GM18505 (cell line): Measurements from ENCODE around the gene XPOT.

Experiments
- ATAC-seq: cut with Tn5 transposase; IDR thresholded peaks from one replicate; pipeline ENCODE4 v1.9.1; 2021; ENCODE audit not compliant: unreplicated experiment
- POLR2A ChIP-seq: IDR thresholded peaks from 4 replicates; pipeline ENCODE4 v1.6.1; 2011; ENCODE audit warnings: borderline replicate concordance; ENCODE audit not compliant: insufficient read depth, insufficient read length; ENCODE audit errors: extremely low read depth

XPOT gene

DNA sequence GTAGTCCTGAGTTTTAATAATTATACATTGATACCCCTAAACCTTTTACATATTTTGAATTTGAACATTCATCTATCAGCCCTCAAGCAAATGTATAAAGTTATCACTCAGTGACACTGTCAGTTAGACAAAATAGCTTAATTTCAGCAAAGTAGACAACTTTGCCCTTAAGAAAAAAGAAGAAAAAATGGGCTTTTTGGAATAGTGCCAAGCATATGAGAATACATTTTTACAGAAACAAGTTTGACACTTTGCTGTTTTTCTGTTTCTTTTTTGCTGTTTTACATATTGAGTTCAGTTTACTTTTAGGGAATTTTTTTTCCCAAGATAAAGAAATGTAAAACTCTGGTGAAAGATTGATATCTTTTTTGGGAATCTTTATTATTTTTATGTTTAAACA, 62.0 kb downstream of the XPOT start:
- no peak for ATAC-seq
- TF ChIP-seq POLR2A, result no peak

DNA sequence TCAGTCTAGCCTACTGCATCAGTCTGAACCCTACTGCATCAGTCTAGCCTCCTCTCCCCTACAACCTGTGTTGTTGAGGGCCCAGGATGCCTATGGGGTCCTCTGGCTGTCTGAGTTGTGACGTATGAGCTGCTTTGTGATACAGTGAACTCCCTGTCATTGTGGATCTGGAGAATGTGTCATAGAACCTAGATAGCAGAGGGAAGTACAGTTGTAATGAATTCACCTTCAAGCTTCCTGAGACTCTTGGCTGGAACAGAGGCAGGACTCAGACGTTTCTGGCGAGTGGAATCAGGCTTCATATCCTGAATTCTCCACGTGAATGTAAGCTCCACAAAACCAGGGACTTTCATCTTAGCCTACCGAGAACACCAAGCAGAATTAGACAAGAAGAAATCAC, 64.8 kb downstream of the XPOT start:
- TF ChIP-seq POLR2A, result no peak
- ATAC-seq, result no peak

DNA sequence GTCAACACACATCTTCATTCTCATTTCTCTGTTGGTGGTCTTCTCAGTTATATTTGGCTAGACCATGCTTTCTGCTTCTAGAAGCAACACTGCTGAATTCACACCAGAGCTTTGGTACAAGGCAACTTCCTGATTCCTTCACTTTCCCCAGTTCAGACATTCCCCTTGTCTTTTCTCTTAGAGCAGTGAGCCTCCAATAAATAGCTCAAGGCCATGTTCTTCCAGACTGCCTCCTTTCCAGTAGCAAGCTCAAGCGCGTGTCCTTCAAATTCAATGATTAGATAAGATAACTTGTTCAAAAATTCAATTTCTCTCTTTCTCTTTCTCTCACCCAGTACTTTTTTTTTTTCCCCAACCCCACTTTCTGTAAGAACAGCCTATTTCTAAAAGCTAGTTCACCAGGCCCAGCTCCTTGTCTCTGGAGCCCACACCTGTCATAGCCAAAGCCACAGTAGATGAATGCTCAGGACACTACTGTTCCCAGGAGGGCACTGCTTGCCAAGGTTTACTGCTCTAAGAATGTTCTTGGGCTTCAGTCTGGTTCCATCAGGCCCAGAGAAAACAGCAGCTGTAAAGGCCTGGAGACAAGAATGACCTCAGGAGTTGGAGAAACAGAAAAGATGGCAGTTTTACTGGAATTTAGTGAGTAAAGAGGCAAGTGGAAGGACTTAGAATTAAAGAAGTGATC, 65.4 kb downstream of the XPOT start:
- ATAC-seq, result no peak
- no peak for TF ChIP-seq POLR2A

DNA sequence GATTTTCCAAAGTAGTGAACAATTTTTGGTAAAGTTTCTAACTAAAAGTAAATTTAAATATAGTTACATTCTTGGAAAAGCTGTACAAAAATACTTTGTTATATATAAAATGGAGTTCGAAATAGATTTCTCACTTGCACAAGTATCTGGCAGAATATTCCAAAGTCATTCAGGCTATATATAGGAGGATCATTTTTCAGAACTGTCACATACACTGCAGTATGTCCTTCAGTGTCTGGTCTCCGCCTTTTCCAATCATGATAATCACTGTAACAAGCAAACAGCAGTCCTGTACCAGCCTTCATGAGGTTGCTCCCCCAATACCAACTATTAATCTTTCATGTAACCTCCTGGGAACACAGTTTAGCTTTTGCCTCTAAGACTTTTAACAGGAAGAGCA, 66.3 kb downstream of the XPOT start:
- TF ChIP-seq POLR2A, result no peak
- ATAC-seq, result no peak

DNA sequence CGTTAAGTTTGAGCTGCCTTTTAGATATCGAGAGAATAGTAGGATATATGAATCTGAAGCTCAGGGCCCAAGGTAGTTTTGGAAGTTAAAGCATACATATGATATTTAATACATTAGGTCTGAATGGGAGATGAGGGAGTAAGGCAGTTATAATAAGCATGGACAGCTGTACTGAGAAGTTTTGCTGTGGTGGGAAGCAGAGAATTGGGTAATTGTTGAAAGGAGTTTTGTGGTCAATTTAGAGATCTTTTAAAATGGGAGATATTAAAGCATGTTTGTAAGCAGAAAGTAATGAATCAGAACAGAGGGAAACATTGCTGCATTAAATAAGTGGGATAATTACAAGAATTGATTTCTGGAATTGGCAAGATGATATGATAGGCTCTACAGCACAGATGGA, 69.0 kb downstream of the XPOT start:
- no peak for TF ChIP-seq POLR2A
- ATAC-seq, result no peak

DNA sequence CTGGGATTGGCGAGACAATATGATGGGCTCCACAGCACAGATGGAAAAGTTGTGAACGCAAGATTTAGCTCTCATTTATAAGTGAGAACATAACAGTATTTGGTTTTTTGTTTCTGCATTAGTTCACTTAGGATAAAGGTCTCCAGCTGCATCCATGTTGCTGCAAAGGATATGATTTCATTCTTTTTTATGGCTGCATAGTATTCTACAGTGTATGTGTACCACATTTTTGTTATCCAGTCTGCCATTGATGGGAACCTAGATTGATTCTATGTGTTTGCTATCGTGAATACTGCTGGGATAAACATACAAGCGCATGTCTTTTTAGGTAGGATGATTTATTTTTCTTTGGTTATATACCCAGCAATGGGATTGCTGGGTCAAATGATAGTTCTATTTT, 71.3 kb downstream of the XPOT start:
- no peak for TF ChIP-seq POLR2A
- no peak for ATAC-seq

DNA sequence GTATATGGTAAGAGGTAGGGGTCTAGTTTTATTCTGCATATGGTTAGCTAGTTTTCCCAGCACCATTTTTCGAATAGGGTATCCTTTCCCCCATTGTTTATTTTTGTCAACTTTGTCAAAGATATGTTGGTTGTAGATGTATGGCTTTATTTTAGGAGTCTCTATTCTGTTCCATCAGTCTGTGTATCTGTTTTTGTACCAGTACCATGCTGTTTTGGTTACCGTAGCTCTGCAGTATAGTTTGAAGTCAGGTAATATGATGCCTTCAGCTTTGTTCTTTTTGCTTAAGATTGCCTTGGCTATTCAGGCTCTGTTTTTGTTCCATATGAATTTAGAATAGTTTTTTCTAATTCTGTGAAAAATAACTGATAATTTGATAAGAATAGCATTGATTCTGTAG, 72.7 kb downstream of the XPOT start:
- TF ChIP-seq POLR2A, result no peak
- no peak for ATAC-seq

DNA sequence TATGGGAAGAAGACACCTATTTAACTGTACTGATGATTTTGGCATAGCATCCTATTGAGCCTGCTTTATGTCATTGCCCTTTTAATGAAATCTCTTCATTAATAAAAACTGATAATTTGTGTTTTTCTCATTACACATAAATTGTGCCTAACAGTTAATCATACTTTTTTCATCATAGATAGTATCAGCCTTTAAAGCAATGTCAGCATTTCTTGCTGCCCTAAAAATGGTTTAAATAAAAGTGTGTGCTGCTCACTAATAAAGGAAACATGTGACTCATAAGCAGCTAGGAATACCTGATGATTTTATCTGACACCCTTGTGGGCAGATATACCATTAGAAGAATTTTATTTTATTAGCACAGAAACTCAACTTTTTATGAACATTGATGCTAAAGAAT, 74.5 kb downstream of the XPOT start:
- TF ChIP-seq POLR2A, result no peak
- ATAC-seq, result no peak

DNA sequence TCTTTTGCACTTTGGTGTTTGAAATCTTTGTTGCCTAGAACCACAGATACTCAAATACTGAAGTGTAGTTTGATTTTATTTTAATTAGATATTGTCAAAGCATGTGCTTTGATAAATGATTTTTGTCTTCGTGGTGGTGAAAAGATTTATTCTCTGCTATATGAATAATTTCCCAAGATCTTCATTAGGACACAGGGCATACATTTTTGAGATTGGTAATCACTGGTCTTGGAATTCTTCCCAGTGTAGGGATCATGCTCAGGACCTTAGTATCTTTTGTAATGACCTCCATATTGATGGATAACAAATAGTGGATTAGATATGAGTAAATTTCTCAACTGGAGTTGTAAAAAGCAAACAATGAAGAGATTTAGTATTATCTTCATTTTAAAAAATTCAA, 76.0 kb downstream of the XPOT start:
- no peak for ATAC-seq
- TF ChIP-seq POLR2A, result no peak

DNA sequence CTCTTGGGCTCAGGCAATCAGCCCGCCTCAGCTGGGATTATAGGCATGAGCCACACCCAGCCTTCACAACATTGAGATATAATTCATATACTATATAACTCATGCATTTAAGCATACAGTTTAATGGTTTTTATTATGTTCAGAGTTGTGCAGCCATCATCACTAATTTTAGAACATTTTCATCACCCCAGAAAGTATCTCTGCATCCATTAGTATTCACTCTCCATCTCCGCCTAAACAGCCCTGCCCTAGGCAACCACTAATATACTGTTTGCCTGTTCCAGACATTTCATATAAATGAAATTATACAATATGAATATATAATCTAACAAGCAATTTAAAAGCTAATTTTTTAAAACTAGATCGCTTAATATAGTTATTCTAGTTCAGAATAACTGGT, 82.5 kb downstream of the XPOT start:
- TF ChIP-seq POLR2A, result no peak
- ATAC-seq, result no peak

DNA sequence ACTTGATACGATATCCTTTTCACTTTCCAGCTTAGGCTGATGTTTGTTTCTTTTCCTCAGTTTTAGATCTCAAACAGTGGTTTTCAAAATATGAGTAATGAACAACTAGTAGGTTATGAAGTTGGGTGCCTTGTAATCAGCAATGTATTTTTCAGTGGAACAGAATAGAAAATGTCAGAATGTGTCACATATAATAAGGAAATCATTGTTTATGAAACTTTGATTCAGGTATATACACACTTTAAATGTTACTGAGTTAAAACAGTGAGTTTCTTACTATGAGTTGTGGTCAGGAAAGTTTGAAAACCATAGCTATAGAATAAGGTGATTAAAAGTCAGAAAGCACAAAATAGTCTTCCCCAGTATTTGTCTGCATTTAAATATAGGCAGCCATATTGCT, 87.5 kb downstream of the XPOT start:
- no peak for ATAC-seq
- TF ChIP-seq POLR2A, result no peak

DNA sequence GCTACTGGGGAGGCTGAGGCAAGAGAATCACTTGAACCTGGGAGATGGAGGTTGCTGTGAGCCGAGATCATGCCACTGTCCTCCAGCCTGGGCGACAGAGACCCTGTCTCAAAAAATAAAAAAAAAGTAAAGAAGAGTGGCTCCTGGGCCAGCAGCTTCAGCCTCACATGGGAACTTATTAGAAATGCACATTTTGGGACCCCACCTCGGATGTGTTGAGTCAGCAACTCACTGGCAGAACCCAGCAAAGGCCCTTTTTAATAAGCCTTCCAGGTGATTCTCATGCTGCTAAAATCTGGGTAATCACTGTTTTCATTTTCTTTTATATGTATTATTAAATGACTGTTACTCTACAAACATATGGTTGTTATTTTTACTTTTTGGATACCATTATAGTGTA, 89.3 kb downstream of the XPOT start:
- no peak for ATAC-seq
- TF ChIP-seq POLR2A, result no peak

DNA sequence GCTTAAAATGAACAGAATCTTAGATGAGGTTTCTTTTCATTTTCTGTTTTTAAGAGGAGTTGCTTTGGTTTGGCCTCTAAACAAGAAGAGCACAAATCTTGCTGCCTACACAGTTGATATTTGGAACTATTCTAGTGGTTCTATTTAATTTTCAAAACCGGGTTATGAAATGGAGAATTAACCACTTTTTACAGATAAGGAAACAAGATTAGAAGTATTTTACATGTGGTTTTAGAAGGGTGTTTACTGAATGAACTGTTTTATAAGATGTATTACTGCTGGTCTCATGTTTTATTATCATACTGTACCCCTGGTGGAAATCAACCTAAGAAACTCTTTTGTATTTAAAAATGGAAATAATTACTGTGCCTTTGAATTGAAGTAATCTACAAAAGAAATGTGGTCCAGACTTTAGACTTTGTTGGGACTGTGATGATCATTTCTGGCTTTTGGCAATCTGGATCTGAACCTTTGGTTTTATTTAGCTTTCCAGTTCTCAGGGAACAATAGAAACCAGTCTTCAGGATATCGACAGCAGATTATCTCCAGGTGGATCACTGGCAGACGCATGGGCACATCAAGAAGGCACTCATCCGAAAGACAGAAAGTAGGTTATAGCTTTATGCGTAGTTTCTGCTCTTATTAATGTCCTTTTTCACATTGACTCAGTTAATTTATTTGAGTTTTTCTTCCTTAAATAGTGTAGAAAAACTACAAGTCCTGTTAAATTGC, 91.0 kb downstream of the XPOT start:
- no peak for TF ChIP-seq POLR2A
- ATAC-seq, result no peak

DNA sequence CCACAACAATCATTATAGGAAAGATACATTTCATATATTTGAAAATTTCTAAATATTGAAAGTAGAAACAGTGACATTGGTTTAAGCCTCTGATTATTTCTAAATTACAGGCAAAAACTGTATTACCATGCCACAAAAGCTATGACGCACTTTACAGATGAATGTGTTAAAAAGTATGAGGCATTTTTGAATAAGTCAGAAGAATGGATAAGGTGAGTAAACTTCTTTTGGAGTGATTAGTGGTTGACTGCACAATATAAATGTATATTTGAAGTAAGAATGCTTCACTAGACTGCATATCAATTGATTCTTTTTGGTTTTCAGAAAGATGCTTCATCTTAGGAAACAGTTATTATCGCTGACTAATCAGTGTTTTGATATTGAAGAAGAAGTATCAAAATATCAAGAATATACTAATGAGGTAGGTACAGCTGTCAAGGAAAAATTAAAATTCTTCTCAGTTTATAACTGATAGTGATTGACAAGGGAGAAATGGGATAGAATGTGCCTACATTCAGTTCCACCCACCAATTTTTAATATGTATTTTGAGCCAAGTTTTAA, 92.7 kb downstream of the XPOT start:
- no peak for TF ChIP-seq POLR2A
- ATAC-seq, result no peak
